Duodenal mucosa (tissue), 2 donors: ENCODE data around the gene LIX1.

ENCODE experiments used
- H3K27ac ChIP-seq: one replicate; pipeline ENCODE4 v1.7.0; 2013; ENCODE audit warnings: low read depth, low read length
- H3K27me3 ChIP-seq, 2 donors: one replicate each; pipeline ENCODE4 v1.7.0; 2013; ENCODE audit warnings: low read length in 2 of 2, control low read depth in 1 of 2; ENCODE audit not compliant: insufficient read depth in 2 of 2, control insufficient read depth in 1 of 2
- H3K36me3 ChIP-seq, 2 donors: one replicate each; pipeline ENCODE4 v1.7.0; 2013; ENCODE audit warnings: low read length in 2 of 2, control low read depth in 1 of 2; ENCODE audit not compliant: insufficient read depth in 2 of 2, control insufficient read depth in 1 of 2
- H3K4me1 ChIP-seq, 2 donors: one replicate each; pipeline ENCODE4 v1.7.0; 2013; ENCODE audit warnings: low read length in 2 of 2, control low read depth in 1 of 2; ENCODE audit not compliant: insufficient read depth in 2 of 2, control insufficient read depth in 1 of 2
- H3K4me3 ChIP-seq, 2 donors: one replicate each; pipeline ENCODE4 v1.7.0; 2013; ENCODE audit warnings: low read length in 2 of 2, low read depth in 1 of 2
- H3K9ac ChIP-seq, 2 donors: one replicate each; pipeline ENCODE4 v1.7.0; 2013; ENCODE audit warnings: low read length in 2 of 2, low read depth in 1 of 2
- H3K9me3 ChIP-seq, 2 donors: one replicate each; pipeline ENCODE4 v1.7.0; 2013; ENCODE audit warnings: low read length in 2 of 2, control low read depth in 1 of 2; ENCODE audit not compliant: control insufficient read depth in 1 of 2

Gene LIX1

GRCh38 chr5:97096846-97097245, 45.6 kb downstream of the LIX1 start:
- no peak overlapping the region for H3K9ac ChIP-seq
- no peaks in the 10 kb centered on the region for H3K27me3 ChIP-seq
- no peaks in the 10 kb centered on the region for H3K9me3 ChIP-seq
- peaks cover 0 to 5% of the 10 kb centered on the region in 2 donors for H3K4me1 ChIP-seq
- no peak overlapping the region for H3K4me3 ChIP-seq
- no peak overlapping the region for H3K27ac ChIP-seq
- no peaks in the 10 kb centered on the region for H3K36me3 ChIP-seq

- H3K9ac ChIP-seq, result no peak overlapping the region
- no peaks in the 10 kb centered on the region for H3K27me3 ChIP-seq
- no peak overlapping the region for H3K27ac ChIP-seq
- peaks cover 0 to 5% of the 10 kb centered on the region in 2 donors for H3K4me1 ChIP-seq
- H3K36me3 ChIP-seq, result no peaks in the 10 kb centered on the region
- H3K9me3 ChIP-seq, result no peaks in the 10 kb centered on the region
- no peak overlapping the region for H3K4me3 ChIP-seq
Observed at GRCh38 chr5:97096191-97096590, 46.2 kb downstream of the LIX1 start.

- no peaks in the 10 kb centered on the region for H3K36me3 ChIP-seq
- no peaks in the 10 kb centered on the region for H3K9me3 ChIP-seq
- no peak overlapping the region for H3K9ac ChIP-seq
- H3K4me1 ChIP-seq, result peaks cover 0 to 5% of the 10 kb centered on the region in 2 donors
- no peaks in the 10 kb centered on the region for H3K27me3 ChIP-seq
- no peak overlapping the region for H3K27ac ChIP-seq
- no peak overlapping the region for H3K4me3 ChIP-seq
Observed at GRCh38 chr5:97095318-97095732, 47.1 kb downstream of the LIX1 start.

GRCh38 chr5:97094579-97095317, 47.7 kb downstream of the LIX1 start:
- no peak overlapping the region for H3K4me3 ChIP-seq
- H3K27ac ChIP-seq, result no peak overlapping the region
- no peaks in the 10 kb centered on the region for H3K36me3 ChIP-seq
- H3K9me3 ChIP-seq, result no peaks in the 10 kb centered on the region
- H3K27me3 ChIP-seq, result no peaks in the 10 kb centered on the region
- peaks cover 0 to 5% of the 10 kb centered on the region in 2 donors for H3K4me1 ChIP-seq
- no peak overlapping the region for H3K9ac ChIP-seq

GRCh38 chr5:97093193-97093592, 49.2 kb downstream of the LIX1 start:
- no peak overlapping the region for H3K4me3 ChIP-seq
- no peak overlapping the region for H3K9ac ChIP-seq
- no peaks in the 10 kb centered on the region for H3K36me3 ChIP-seq
- no peaks in the 10 kb centered on the region for H3K9me3 ChIP-seq
- peaks cover 0 to 5% of the 10 kb centered on the region in 2 donors for H3K4me1 ChIP-seq
- no peaks in the 10 kb centered on the region for H3K27me3 ChIP-seq
- no peak overlapping the region for H3K27ac ChIP-seq

GRCh38 chr5:97090944-97091343, 51.5 kb downstream of the LIX1 start:
- H3K27me3 ChIP-seq, result no peaks in the 10 kb centered on the region
- H3K4me3 ChIP-seq, result no peak overlapping the region
- no peaks in the 10 kb centered on the region for H3K9me3 ChIP-seq
- peaks cover 0 to 5% of the 10 kb centered on the region in 2 donors for H3K4me1 ChIP-seq
- H3K27ac ChIP-seq, result no peak overlapping the region
- no peak overlapping the region for H3K9ac ChIP-seq
- no peaks in the 10 kb centered on the region for H3K36me3 ChIP-seq

GRCh38 chr5:97089149-97089801, 53.1 kb downstream of the LIX1 start:
- Histone ChIP-seq H3K9me3 (no peaks in the 10 kb centered on the region), H3K4me3 (no peak overlapping the region), H3K27me3 (no peaks in the 10 kb centered on the region), H3K36me3 (no peaks in the 10 kb centered on the region), H3K27ac (no peak overlapping the region), H3K9ac (no peak overlapping the region), H3K4me1 (no peaks in the 10 kb centered on the region)

GRCh38 chr5:97088774-97089148, 53.6 kb downstream of the LIX1 start:
- Histone ChIP-seq H3K4me3 (no peak overlapping the region), H3K27me3 (no peaks in the 10 kb centered on the region), H3K27ac (no peak overlapping the region), H3K9me3 (no peaks in the 10 kb centered on the region), H3K36me3 (no peaks in the 10 kb centered on the region), H3K9ac (no peak overlapping the region), H3K4me1 (no peaks in the 10 kb centered on the region)

GRCh38 chr5:97087138-97087537, 55.3 kb downstream of the LIX1 start:
- peaks cover 0 to 3% of the 10 kb centered on the region in 2 donors for H3K4me1 ChIP-seq
- no peaks in the 10 kb centered on the region for H3K27me3 ChIP-seq
- no peak overlapping the region for H3K27ac ChIP-seq
- H3K9ac ChIP-seq, result no peak overlapping the region
- H3K9me3 ChIP-seq, result no peaks in the 10 kb centered on the region
- H3K36me3 ChIP-seq, result no peaks in the 10 kb centered on the region
- no peak overlapping the region for H3K4me3 ChIP-seq

- H3K27ac ChIP-seq, result no peak overlapping the region
- peaks cover 0 to 7% of the 10 kb centered on the region in 2 donors for H3K4me1 ChIP-seq
- no peak overlapping the region for H3K9ac ChIP-seq
- no peaks in the 10 kb centered on the region for H3K36me3 ChIP-seq
- no peaks in the 10 kb centered on the region for H3K27me3 ChIP-seq
- no peaks in the 10 kb centered on the region for H3K9me3 ChIP-seq
- H3K4me3 ChIP-seq, result no peak overlapping the region
Observed at GRCh38 chr5:97085459-97086181, 56.8 kb downstream of the LIX1 start.
